WTC11 (cell line): Measurements from ENCODE around the gene MAGOH. TPM values are rescaled to one million over a fixed set of nuclear protein-coding genes. Genes with fewer than 3 reads are reported as not detected.

Experiments
- ATAC-seq: fragments of 200-7000 bp; cut with Tn5 transposase; 2 replicates; pipeline ENCODE4 v1.10.0; 2021; ENCODE audit warnings: mild to moderate bottlenecking, moderate library complexity
- Bru-seq: library from RNA; stranded (reverse); fragments of 400-500 nt; gene quantifications from one replicate; lab custom pipeline; 2021; lab: Mats Ljungman, UMichigan
- CTCF ChIA-PET: fragments of 300-600 bp; sonication (Branson Sonifier 250); formaldehyde crosslinking; loops from one replicate; lab custom pipeline; 2021; ENCODE audit warnings: antibody characterized with exemption; lab: Charles Lee
- POLR2A ChIA-PET: fragments of 350-600 bp; sonication (Branson Sonifier 250); formaldehyde crosslinking; loops from one replicate; lab custom pipeline; 2021; ENCODE audit warnings: antibody characterized with exemption; lab: Charles Lee
- DNase-seq: peaks from one replicate; pipeline ENCODE4 v3.0.0; 2021; ENCODE audit warnings: low spot score
- H3K27ac Mint-ChIP-seq: 2 replicates; pipeline ENCODE4 v1.8.0; 2021; ENCODE audit warnings: mixed read lengths
- H3K27me3 Mint-ChIP-seq: 2 replicates; pipeline ENCODE4 v1.8.0; 2021; ENCODE audit warnings: low read depth, mild to moderate bottlenecking, moderate library complexity, mixed read lengths
- H3K36me3 Mint-ChIP-seq: 2 replicates; pipeline ENCODE4 v1.8.0; 2021; ENCODE audit warnings: mixed read lengths
- H3K4me1 Mint-ChIP-seq: 2 replicates; pipeline ENCODE4 v1.8.0; 2022; ENCODE audit warnings: mixed read lengths
- H3K4me3 Mint-ChIP-seq: 2 replicates; pipeline ENCODE4 v1.8.0; 2021; ENCODE audit warnings: mild to moderate bottlenecking, moderate library complexity, mixed read lengths
- H3K9me3 Mint-ChIP-seq: 2 replicates; pipeline ENCODE4 v1.8.0; 2021; ENCODE audit warnings: mixed read lengths
- CREB1 ChIP-seq: sonication (generic); formaldehyde crosslinking; IDR thresholded peaks from 2 replicates; pipeline ENCODE4 v1.8.0; 2023; ENCODE audit warnings: mild to moderate bottlenecking, missing genetic modification reagents
- CREM ChIP-seq: sonication (generic); formaldehyde crosslinking; IDR thresholded peaks from 2 replicates; pipeline ENCODE4 v1.8.1; 2022; ENCODE audit warnings: mild to moderate bottlenecking, missing genetic modification reagents, moderate library complexity
- CTCF ChIP-seq: fragments of 200-600 bp; IDR thresholded peaks from 2 replicates; pipeline ENCODE4 v1.8.0; 2022; ENCODE audit warnings: antibody characterized with exemption
- E2F1 ChIP-seq: sonication (generic); formaldehyde crosslinking; IDR thresholded peaks from 2 replicates; pipeline ENCODE4 v1.8.0; 2022; ENCODE audit warnings: mild to moderate bottlenecking, missing genetic modification reagents
- ERG ChIP-seq: fragments of 250-450 bp; sonication (Bioruptor Pico); IDR thresholded peaks from 2 replicates; pipeline ENCODE4 v1.8.0; 2021; ENCODE audit warnings: mild to moderate bottlenecking
- FOXJ3 ChIP-seq: sonication (generic); formaldehyde crosslinking; IDR thresholded peaks from 2 replicates; pipeline ENCODE4 v1.9.0; 2021; ENCODE audit warnings: missing genetic modification reagents, mild to moderate bottlenecking, borderline replicate concordance
- FOXK1 ChIP-seq: sonication (generic); formaldehyde crosslinking; IDR thresholded peaks from 2 replicates; pipeline ENCODE4 v1.8.0; 2022; ENCODE audit warnings: mild to moderate bottlenecking, moderate library complexity, missing genetic modification reagents
- FOXP1 ChIP-seq: sonication (generic); formaldehyde crosslinking; IDR thresholded peaks from 2 replicates; pipeline ENCODE4 v1.8.0; 2022; ENCODE audit warnings: missing genetic modification reagents, mild to moderate bottlenecking, moderate library complexity, borderline replicate concordance
- GRHL2 ChIP-seq: fragments of 250-450 bp; sonication (Bioruptor Pico); IDR thresholded peaks from 2 replicates; pipeline ENCODE4 v1.8.0; 2022; ENCODE audit warnings: mild to moderate bottlenecking, moderate library complexity; ENCODE audit not compliant: insufficient replicate concordance, severe bottlenecking
- HMGA2 ChIP-seq: fragments of 250-450 bp; sonication (Bioruptor Pico); IDR thresholded peaks from 2 replicates; pipeline ENCODE4 v1.4.0; 2021; ENCODE audit warnings: mild to moderate bottlenecking, moderate library complexity
- HMGXB4 ChIP-seq: sonication (generic); formaldehyde crosslinking; IDR thresholded peaks from 2 replicates; pipeline ENCODE4 v1.8.1; 2023; ENCODE audit warnings: mild to moderate bottlenecking, moderate library complexity, missing genetic modification reagents
- JAZF1 ChIP-seq: fragments of 250-450 bp; sonication (Bioruptor Pico); IDR thresholded peaks from 2 replicates; pipeline ENCODE4 v1.9.0; 2021; ENCODE audit warnings: moderate library complexity, mild to moderate bottlenecking, inconsistent platforms
- KAT7 ChIP-seq: sonication (generic); formaldehyde crosslinking; IDR thresholded peaks from 2 replicates; pipeline ENCODE4 v1.8.1; 2023; ENCODE audit warnings: missing genetic modification reagents, mild to moderate bottlenecking, borderline replicate concordance
- MYBL2 ChIP-seq: sonication (generic); formaldehyde crosslinking; IDR thresholded peaks from 2 replicates; pipeline ENCODE4 v1.8.1; 2023; ENCODE audit warnings: mild to moderate bottlenecking, moderate library complexity, missing genetic modification reagents
- NFYB ChIP-seq: sonication (generic); formaldehyde crosslinking; conservative IDR thresholded peaks from 2 replicates; pipeline ENCODE4 v1.8.0; 2022; ENCODE audit warnings: low read depth, missing genetic modification reagents
- PREB ChIP-seq: sonication (generic); formaldehyde crosslinking; IDR thresholded peaks from 2 replicates; pipeline ENCODE4 v1.8.1; 2022; ENCODE audit warnings: mild to moderate bottlenecking, missing genetic modification reagents, moderate library complexity, borderline replicate concordance
- SMAD3 ChIP-seq: sonication (generic); formaldehyde crosslinking; IDR thresholded peaks from 2 replicates; pipeline ENCODE4 v1.8.0; 2022; ENCODE audit warnings: missing genetic modification reagents, mild to moderate bottlenecking, borderline replicate concordance
- SP1 ChIP-seq: sonication (generic); formaldehyde crosslinking; conservative IDR thresholded peaks from 2 replicates; pipeline ENCODE4 v1.8.1; 2022; ENCODE audit warnings: missing genetic modification reagents
- TP53 ChIP-seq: sonication (generic); formaldehyde crosslinking; IDR thresholded peaks from 2 replicates; pipeline ENCODE4 v1.8.1; 2023; ENCODE audit warnings: mild to moderate bottlenecking, missing genetic modification reagents
- USF1 ChIP-seq: sonication (generic); formaldehyde crosslinking; IDR thresholded peaks from 2 replicates; pipeline ENCODE4 v1.8.0; 2022; ENCODE audit warnings: mild to moderate bottlenecking, missing genetic modification reagents
- ZMAT4 ChIP-seq: fragments of 250-450 bp; sonication (Bioruptor Pico); IDR thresholded peaks from 2 replicates; pipeline ENCODE4 v1.9.0; 2021; ENCODE audit warnings: mild to moderate bottlenecking
- ZNF121 ChIP-seq: sonication (generic); formaldehyde crosslinking; IDR thresholded peaks from 2 replicates; pipeline ENCODE4 v1.8.0; 2023; ENCODE audit warnings: missing genetic modification reagents
- ZNF138 ChIP-seq: sonication (generic); formaldehyde crosslinking; conservative IDR thresholded peaks from 2 replicates; pipeline ENCODE4 v1.8.1; 2022; ENCODE audit warnings: mild to moderate bottlenecking, moderate library complexity, missing genetic modification reagents
- ZNF263 ChIP-seq: sonication (generic); formaldehyde crosslinking; IDR thresholded peaks from 2 replicates; pipeline ENCODE4 v1.8.1; 2022; ENCODE audit warnings: low read depth, mild to moderate bottlenecking, moderate library complexity, missing genetic modification reagents
- ZNF317 ChIP-seq: sonication (generic); formaldehyde crosslinking; IDR thresholded peaks from 2 replicates; pipeline ENCODE4 v1.8.1; 2023; ENCODE audit warnings: low read depth, mild to moderate bottlenecking, moderate library complexity, missing genetic modification reagents, borderline replicate concordance
- ZNF396 ChIP-seq: fragments of 250-450 bp; sonication (Bioruptor Pico); IDR thresholded peaks from 2 replicates; pipeline ENCODE4 v1.8.0; 2021; ENCODE audit warnings: mild to moderate bottlenecking, moderate library complexity, borderline replicate concordance
- long read RNA-seq, 3 experiments: library from RNA in 1 of 3; library from capped mRNA in 1 of 3; library from polyadenylated mRNA in 1 of 3; unstranded in 2 of 3; stranded (forward) in 1 of 3; transcript quantifications; one replicate each; pipeline ENCODE4 v2.0.0, GENCODE V29; 2021
- total RNA-seq: library from RNA; stranded (reverse); gene quantifications from 3 replicates; pipeline ENCODE4 v1.2.3, GENCODE V29; 2021

MAGOH gene
- total RNA-seq (57.8 to 58.4 TPM (median 57.9 TPM) in 3 replicates), Bru-seq, nascent RNA (percentile 88 among the genes with signal in this experiment)
- long read RNA-seq, experiment 1, transcript MAGOH-202 (5 exons, 756 nt) = major isoform, 57 of 74 reads
- long read RNA-seq, experiment 1, transcript MAGOH-201 (4 exons, 500 nt) = minor isoform, 13 of 74 reads
- long read RNA-seq, experiment 1, partial matches to known transcripts = 1 of 74 reads
- long read RNA-seq, experiment 1, other reads (novel, unspliced or antisense) = 2 of 74 reads
- long read RNA-seq, experiment 2, transcript MAGOH-201 (4 exons, 500 nt) = minor isoform, 20 of 109 reads
- long read RNA-seq, experiment 2, transcript MAGOH-202 (5 exons, 756 nt) = major isoform, 75 of 109 reads
- long read RNA-seq, experiment 2, partial matches to known transcripts = 8 of 109 reads
- long read RNA-seq, experiment 2, other reads (novel, unspliced or antisense) = 4 of 109 reads
- long read RNA-seq, experiment 3, transcript MAGOH-202 (5 exons, 756 nt) = major isoform, 9 of 10 reads
- long read RNA-seq, experiment 3, partial matches to known transcripts = 0 of 10 reads
- long read RNA-seq, experiment 3, other reads (novel, unspliced or antisense) = 1 of 10 reads

- H3K4me1 Mint-ChIP-seq = peaks cover 12% of the 10 kb centered on the region
- no peaks in the 10 kb centered on the region for H3K9me3 Mint-ChIP-seq
- CTCF ChIA-PET = interaction anchor here (0.6 to 1.0 kb wide), 2 partner anchors 16 to 40 kb away, joined by 3 read pairs; no protein-coding TSS in a partner anchor
- POLR2A ChIA-PET = interaction anchor here (0.6 kb wide), 1 partner anchor 28 kb away, joined by 3 read pairs; no protein-coding TSS in a partner anchor
- peak; percentile 96 for DNase-seq
- ATAC-seq = peak; percentile 98
- peak within 1 kb of the TSS; percentile 96 for H3K27ac Mint-ChIP-seq
- H3K4me3 Mint-ChIP-seq = peak within 1 kb of the TSS; percentile 96
- peaks cover 7% of the 10 kb centered on the region for H3K27me3 Mint-ChIP-seq
- H3K36me3 Mint-ChIP-seq = peaks cover 19% of the 10 kb centered on the region
- TF ChIP-seq SP1 (CRISPR knock-in tag) (peak; percentile 95), FOXK1 (CRISPR knock-in tag) (peak; percentile 99), MYBL2 (CRISPR knock-in tag) (no peak; the same call in 1 of the 2 replicates), ZNF317 (CRISPR knock-in tag) (no peak), JAZF1 (CRISPR knock-in tag) (no peak), CTCF (no peak), USF1 (CRISPR knock-in tag) (no peak), ERG (CRISPR knock-in tag) (no peak), GRHL2 (CRISPR knock-in tag) (no peak), CREM (peak; percentile 100), ZMAT4 (CRISPR knock-in tag) (no peak), CREB1 (peak; percentile 94), ZNF263 (CRISPR knock-in tag) (no peak), SMAD3 (CRISPR knock-in tag) (no peak), E2F1 (CRISPR knock-in tag) (no peak), NFYB (CRISPR knock-in tag) (no peak), HMGA2 (CRISPR knock-in tag) (no peak), PREB (CRISPR knock-in tag) (no peak), KAT7 (CRISPR knock-in tag) (0 out of 2 replicates have a peak, but pooled peaks have one; percentile 34), ZNF138 (CRISPR knock-in tag) (no peak), ZNF121 (CRISPR knock-in tag) (no peak), FOXP1 (CRISPR knock-in tag) (peak; percentile 72; the same call in 1 of the 2 replicates), FOXJ3 (CRISPR knock-in tag) (no peak), HMGXB4 (CRISPR knock-in tag) (peak; percentile 45; the same call in 1 of the 2 replicates), ZNF396 (CRISPR knock-in tag) (no peak), TP53 (no peak)
These were observed at the start of gene MAGOH for GRCh38 chr1:53238197-53239155. MAGOH (minus strand) TSS chr1:53238518; CDS start chr1:53238448, 70 bp downstream.
